Activated T-cell treated with anti-CD3 and anti-CD28 coated beads, Interleukin-2, amount 50 U/mL, for 72 hours (primary cell): ENCODE measurements around the gene IGF2BP3. TPM values are rescaled to one million over a fixed set of nuclear protein-coding genes. Genes with fewer than 3 reads are reported as not detected.
A peak's percentile ranks its signal among the peaks of the same experiment; 100 is the strongest.

Experiments used
- ATAC-seq, 2 donors: fragments of 150-1000 bp; cut with Tn5 transposase; replicated peaks in 1 of 2; 2 replicates each; pipeline ENCODE4 v1.10.0; 2021; ENCODE audit warnings: moderate library complexity in 2 of 2, mild to moderate bottlenecking in 1 of 2
- DNase-seq, 2 donors: peaks; one replicate each; pipeline ENCODE4 v3.0.0; 2021 to 2022; ENCODE audit warnings: mixed read lengths in 1 of 2
- H3K27ac Mint-ChIP-seq: one replicate; pipeline ENCODE4 v1.8.0; 2022; ENCODE audit warnings: mild to moderate bottlenecking, moderate library complexity, mixed read lengths
- H3K27me3 Mint-ChIP-seq: one replicate; pipeline ENCODE4 v1.8.0; 2022; ENCODE audit warnings: low read depth, mixed read lengths
- H3K36me3 Mint-ChIP-seq, 2 donors: one replicate each; pipeline ENCODE4 v1.8.0; 2022; ENCODE audit warnings: mixed read lengths in 2 of 2, mild to moderate bottlenecking in 1 of 2; ENCODE audit not compliant: insufficient read depth in 2 of 2
- H3K4me1 Mint-ChIP-seq: one replicate; pipeline ENCODE4 v1.8.0; 2022; ENCODE audit warnings: low read depth, mixed read lengths
- H3K4me3 Mint-ChIP-seq, 2 donors: one replicate each; pipeline ENCODE4 v1.8.0; 2022; ENCODE audit warnings: mild to moderate bottlenecking in 2 of 2, mixed read lengths in 2 of 2, moderate library complexity in 2 of 2
- H3K9me3 Mint-ChIP-seq, 2 donors: one replicate each; pipeline ENCODE4 v1.8.0; 2022; ENCODE audit warnings: mixed read lengths in 2 of 2
- total RNA-seq, 2 donors: library from RNA; stranded (reverse); gene quantifications; one replicate each; pipeline ENCODE4 v1.2.3, GENCODE V29; 2022

IGF2BP3 gene
- total RNA-seq, 2 donors from 2014 or later, result 2.0 to 2.6 TPM

DNA sequence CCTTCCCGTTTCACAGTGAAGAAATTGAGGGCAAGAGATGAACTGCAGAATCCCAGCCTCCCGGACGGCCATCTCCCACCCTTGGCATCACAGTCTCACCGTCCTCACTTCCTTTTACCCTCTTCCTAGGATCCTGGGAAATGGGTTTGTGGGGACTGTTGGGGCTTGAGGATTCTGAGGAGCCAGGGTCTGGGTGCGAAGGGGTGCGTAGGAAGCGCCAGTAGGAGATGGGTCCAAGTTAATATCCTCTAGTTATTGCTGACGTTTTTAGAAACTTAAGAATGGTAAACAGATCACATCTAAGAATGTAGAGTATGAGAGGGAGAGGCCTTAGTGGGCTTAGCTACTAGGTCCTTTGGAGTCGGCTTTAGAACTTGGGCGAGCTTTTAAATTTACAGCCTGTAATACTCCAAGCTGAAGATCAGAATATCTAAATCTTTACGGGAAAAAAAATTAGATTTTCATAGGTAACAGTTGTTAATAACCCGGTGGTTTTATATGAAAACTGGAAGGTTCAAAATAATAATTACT is 170.5 kb downstream of the IGF2BP3 start:
- H3K27ac Mint-ChIP-seq, result peak overlapping the region; percentile 72
- H3K27me3 Mint-ChIP-seq, result peaks cover 6% of the 10 kb centered on the region
- peaks cover 4 to 5% of the 10 kb centered on the region in 2 donors for H3K9me3 Mint-ChIP-seq
- peak overlapping the region; percentile 84 to 91 for H3K4me3 Mint-ChIP-seq
- peak in 1 of 2 donors; percentile 2 for ATAC-seq
- peaks cover 51% of the 10 kb centered on the region for H3K4me1 Mint-ChIP-seq
- peaks cover 18 to 19% of the 10 kb centered on the region in 2 donors for H3K36me3 Mint-ChIP-seq
- no peak for DNase-seq

DNA sequence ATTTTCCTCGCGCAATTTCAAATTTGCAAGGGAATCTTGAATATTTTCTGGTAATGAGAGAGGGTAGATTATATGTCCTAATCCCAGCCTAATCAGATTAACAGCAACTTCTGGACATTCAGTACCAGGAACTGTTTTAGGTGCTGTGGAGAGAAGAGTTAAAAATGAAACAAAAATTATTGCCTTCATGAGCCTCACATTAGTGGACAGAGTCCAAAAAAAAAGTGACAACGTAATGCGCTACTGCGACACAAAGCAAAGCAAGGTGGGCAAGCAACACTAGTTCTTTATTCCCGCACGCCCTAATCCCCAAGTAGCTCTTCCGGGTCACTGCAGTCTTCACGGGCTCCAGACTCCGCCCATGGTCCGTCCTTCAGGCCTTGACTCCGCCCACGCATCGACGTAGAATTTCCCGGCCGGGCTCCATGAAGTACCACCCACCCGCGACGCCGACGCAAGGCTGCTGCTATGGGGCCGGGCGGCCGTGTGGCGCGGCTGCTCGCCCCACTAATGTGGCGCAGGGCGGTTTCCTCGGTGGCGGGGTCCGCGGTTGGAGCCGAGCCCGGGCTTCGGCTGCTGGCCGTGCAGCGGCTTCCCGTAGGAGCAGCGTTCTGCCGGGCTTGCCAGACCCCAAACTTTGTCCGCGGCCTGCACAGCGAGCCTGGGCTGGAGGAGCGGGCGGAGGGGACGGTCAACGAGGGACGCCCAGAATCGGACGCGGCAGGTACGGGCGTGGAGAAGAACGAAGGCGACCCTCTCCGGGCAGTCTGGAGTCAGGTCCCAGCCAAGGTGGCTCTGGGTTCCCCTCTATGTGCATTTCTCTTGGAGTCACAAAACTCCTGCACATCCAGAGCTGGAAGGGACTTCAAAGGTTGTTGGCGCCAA is 171.2 kb downstream of the IGF2BP3 start, which contains the start of gene MALSU1:
Gene MALSU1, plus strand, starts transcription at position 455 of the 885 bp plus-strand sequence. Its CDS starts 14 bp downstream, at position 469.
- Mint-ChIP-seq H3K36me3 (peaks cover 16 to 19% of the 10 kb centered on the region in 2 donors), H3K4me1 (peaks cover 44% of the 10 kb centered on the region), H3K9me3 (peaks cover 4 to 5% of the 10 kb centered on the region in 2 donors), H3K27ac (peak within 1 kb of the TSS; percentile 72), H3K27me3 (peaks cover 6% of the 10 kb centered on the region), H3K4me3 (peak within 1 kb of the TSS; percentile 84 to 91)
- peak; percentile 98 for DNase-seq
- peak; percentile 99 to 100 for ATAC-seq

DNA sequence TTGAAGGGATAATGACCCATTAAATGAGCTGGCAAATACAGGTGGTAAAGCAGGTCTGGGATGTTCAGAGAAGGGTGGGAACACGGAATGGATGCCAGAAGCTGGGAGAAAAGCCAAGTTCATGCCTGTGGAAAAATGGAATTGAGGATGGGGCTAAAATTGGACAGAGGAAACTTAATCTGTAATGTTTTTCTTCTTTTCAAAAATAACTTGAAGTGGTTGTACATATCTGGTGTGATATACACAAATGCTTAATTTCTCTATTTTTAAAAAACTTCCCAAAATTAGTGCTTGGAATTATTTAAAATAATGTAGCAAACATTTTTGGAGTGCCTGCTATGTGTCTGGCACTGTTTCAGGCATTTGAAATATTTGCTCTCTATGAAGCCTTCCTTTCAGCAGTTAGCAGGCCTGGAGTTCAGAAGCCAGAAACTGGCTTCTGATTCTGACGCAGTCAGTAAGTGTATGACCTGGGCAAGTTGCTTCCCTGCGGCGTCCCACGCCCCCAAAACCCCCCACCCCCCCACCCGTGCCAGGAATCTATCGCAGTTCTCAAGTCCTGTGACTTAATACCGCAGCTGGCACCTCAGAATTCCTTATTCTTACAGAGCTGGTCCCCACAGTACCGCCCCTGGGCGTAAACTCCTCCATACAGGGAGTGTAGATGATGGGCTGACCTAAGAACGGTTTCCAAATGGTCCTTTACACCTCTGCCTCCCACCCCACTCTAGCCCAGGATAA is 172.0 kb downstream of the IGF2BP3 start:
- H3K9me3 Mint-ChIP-seq, result peaks cover 4 to 5% of the 10 kb centered on the region in 2 donors
- ATAC-seq, result no peak
- peaks cover 6% of the 10 kb centered on the region for H3K27me3 Mint-ChIP-seq

DNA sequence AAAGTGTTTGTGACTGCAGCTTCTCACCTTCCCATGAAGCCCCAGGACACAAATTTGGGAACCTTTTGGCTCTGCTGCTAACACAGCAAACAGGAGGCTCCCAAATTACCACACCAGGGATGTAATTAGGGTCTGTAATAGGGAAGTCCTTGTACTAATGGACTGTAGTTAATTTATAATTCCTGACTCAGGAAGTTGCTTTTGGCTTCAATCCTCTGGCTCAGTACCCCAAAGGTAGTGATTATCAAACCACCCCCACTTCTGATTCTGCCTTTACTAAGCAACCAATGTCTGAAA is 174.9 kb downstream of the IGF2BP3 start:
- Mint-ChIP-seq H3K4me3 (no peak overlapping the region), H3K9me3 (peaks cover 4 to 5% of the 10 kb centered on the region in 2 donors), H3K27me3 (peaks cover 6% of the 10 kb centered on the region), H3K4me1 (peaks cover 15% of the 10 kb centered on the region), H3K27ac (no peak overlapping the region), H3K36me3 (peaks cover 3 to 10% of the 10 kb centered on the region in 2 donors)
- ATAC-seq (no peak), DNase-seq (no peak)

More for the DNA sequence above, 172.0 kb downstream of the IGF2BP3 start:
- Mint-ChIP-seq H3K4me1 (peaks cover 41% of the 10 kb centered on the region), H3K36me3 (peaks cover 16 to 19% of the 10 kb centered on the region in 2 donors), H3K4me3 (peak overlapping the region; percentile 84 to 91), H3K27ac (peak overlapping the region; percentile 72)
- no peak for DNase-seq

DNA sequence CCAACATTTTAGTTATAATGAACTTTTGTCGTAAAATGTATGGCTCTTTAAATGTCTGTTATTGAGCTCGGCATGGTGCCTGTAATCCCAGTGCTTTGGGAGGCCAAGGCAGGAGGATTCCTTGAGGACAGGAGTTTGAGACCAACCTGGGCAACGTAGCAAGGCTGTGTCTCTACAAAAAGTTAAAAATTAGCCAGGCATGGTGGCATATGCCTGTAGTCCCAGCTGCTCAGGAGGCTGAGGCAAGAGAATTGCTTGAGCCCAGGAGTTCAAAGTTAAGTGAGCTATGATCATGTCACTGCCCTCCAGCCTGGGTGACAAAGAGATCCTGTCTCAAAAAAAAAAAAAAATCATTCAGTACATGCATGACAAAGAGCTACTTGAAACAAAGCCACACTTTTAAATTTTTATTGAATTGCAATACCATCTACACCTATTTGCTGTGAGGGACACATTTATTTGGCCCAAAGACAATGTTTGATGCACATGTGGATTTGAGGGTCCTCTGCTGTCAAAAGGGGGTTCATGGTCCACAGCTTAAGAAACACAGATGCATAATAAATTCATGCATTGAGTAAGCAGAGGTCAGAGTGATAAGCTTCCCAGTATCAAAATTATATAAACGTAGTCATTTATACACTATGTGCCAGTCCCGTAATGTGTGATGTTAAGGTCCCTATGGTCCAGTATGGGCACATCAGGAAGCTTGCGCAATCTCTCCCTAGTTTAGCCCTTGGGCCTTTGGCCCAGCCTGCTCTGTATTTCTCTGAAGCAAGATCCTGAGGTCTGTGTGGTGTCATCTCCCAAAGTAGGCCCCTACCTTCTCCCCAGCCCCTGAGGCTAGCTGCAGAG is 175.5 kb downstream of the IGF2BP3 start:
- ATAC-seq (no peak), DNase-seq (no peak)
- Mint-ChIP-seq H3K9me3 (peaks cover 4 to 5% of the 10 kb centered on the region in 2 donors), H3K4me1 (peaks cover 13% of the 10 kb centered on the region), H3K36me3 (peaks cover 3 to 10% of the 10 kb centered on the region in 2 donors), H3K4me3 (no peak overlapping the region), H3K27ac (no peak overlapping the region), H3K27me3 (peaks cover 6% of the 10 kb centered on the region)

DNA sequence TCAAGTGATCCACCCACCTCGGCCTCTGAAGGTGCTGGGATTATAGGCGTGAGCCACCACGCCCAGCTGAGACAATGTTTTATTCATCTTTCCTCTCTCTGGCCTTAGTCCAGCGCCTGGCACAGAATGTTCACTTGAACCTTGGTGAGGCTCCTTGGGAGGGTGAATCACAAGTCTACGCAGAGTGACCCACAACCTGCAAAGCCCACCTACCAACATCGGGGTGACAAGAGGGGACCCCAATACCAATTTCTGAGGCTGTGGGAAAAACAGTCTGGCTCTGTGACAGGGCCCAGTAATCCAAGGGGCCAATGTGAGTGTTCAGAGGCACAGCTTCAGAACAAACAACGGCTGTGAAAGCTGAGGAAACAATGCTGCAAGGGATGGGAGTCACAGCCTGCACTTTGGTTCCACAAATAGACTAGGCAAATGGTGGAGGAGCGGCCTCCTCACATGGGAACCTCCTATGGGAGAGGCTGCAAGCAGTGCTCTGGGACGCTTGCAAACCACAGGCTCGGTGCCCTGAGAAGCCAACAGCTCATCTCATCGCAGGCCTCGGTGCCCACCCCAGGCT is 176.7 kb downstream of the IGF2BP3 start:
- DNase-seq (no peak), ATAC-seq (no peak)
- Mint-ChIP-seq H3K27ac (no peak overlapping the region), H3K36me3 (peaks cover 3 to 6% of the 10 kb centered on the region in 2 donors), H3K4me3 (no peak overlapping the region), H3K9me3 (peaks cover 4 to 5% of the 10 kb centered on the region in 2 donors), H3K27me3 (peaks cover 6% of the 10 kb centered on the region), H3K4me1 (peaks cover 6% of the 10 kb centered on the region)

DNA sequence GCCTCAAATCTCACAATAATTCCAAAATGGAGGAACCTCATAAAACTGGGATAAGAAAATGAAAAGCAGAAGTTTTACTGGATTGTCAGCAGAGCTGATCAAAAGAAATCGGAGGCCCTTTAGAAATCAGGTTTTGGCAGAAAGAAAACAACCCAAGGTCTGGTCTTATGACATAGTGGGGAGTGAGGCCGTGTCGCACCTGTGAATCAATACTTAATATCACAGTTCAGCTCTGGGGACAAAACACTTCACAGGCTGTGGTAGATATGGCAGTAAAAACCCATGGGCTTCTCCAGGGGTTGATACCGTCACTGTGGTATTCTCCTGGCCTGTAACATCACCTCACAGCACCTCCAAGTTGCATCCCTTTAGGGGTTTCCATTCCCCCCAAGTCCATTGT is 177.7 kb downstream of the IGF2BP3 start:
- ATAC-seq (no peak), DNase-seq (no peak)
- Mint-ChIP-seq H3K36me3 (peaks cover 1 to 2% of the 10 kb centered on the region in 2 donors), H3K4me3 (no peak overlapping the region), H3K9me3 (no peaks in the 10 kb centered on the region), H3K27ac (no peak overlapping the region), H3K27me3 (peaks cover 6% of the 10 kb centered on the region), H3K4me1 (peaks cover 8% of the 10 kb centered on the region)

DNA sequence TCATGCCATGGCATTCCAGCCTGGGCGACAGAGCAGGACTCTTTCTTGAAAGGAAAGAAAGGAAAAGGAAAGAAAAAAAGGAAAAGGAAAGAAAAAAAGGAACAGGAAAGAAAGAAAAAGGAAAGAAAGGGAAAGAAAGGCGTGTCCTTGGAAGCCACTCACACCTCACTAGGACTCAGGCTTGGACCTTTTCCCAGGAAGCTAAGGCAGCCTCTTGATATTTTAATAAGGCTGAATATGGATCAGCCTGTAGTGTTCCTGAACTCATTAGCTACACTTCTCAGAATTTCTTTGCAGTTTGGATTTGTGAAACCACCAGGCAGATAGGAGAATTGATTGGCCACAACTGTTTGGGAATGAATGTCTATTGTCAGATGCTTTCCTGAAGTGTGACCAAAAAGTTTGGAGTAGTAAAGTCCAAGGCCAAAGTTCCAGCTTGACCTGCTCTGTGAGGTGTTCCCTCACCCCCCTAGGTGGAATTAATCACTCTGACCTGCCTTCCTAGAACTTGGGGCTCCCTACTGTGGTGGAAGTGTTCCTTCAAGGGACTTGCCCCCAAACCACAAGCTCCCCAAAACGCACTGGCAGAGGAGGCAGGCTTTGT is 178.2 kb downstream of the IGF2BP3 start:
- no peak overlapping the region for H3K27ac Mint-ChIP-seq
- peaks cover 0 to 2% of the 10 kb centered on the region in 2 donors for H3K36me3 Mint-ChIP-seq
- H3K4me3 Mint-ChIP-seq, result no peak overlapping the region
- H3K27me3 Mint-ChIP-seq, result peaks cover 6% of the 10 kb centered on the region
- DNase-seq (no peak), ATAC-seq (no peak)
- H3K4me1 Mint-ChIP-seq, result peaks cover 12% of the 10 kb centered on the region
- H3K9me3 Mint-ChIP-seq, result no peaks in the 10 kb centered on the region

DNA sequence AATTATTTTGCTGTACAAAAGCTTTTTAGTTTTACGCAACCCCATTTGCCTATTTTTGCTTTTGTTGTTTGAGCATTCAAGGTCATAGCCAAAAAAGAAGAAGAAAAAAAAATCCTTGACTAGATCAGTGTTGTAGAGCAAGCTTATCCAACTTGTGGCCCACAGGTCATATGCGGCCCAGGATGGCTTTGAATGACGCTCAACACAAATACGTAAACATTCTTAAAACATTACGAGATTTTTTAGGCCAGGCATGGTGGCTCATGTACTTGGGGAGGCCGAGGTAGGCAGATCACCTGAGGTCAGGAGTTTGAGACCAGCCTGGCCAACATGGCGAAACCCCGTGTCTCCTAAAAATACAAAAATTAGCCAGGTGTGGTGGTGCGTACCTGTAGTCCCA is 179.3 kb downstream of the IGF2BP3 start:
- Mint-ChIP-seq H3K36me3 (no peaks in the 10 kb centered on the region), H3K9me3 (no peaks in the 10 kb centered on the region), H3K4me3 (no peak overlapping the region), H3K4me1 (peaks cover 12% of the 10 kb centered on the region), H3K27ac (no peak overlapping the region), H3K27me3 (peaks cover 2% of the 10 kb centered on the region)
- no peak for ATAC-seq
- no peak for DNase-seq

DNA sequence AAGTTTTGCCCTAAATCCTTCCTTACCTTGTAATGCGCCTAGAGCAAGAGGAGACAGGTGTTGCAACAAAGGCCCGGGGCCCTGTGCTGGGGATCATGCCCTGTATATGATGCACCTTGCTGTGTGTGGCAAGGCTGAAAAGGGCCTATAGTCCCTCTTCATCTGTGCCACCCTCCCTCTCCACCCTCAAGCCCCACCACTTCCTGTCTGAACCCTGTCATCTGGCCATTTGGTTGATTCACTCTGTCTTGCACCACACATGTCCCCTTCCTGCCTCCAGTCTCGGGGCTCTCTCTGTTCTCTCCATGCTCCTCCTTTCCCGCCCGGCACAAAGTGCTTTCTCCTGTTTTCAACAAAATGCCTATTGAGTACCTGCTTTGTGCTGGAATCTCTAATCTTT is 182.7 kb downstream of the IGF2BP3 start:
- no peaks in the 10 kb centered on the region for H3K9me3 Mint-ChIP-seq
- no peak overlapping the region for H3K4me3 Mint-ChIP-seq
- DNase-seq (peak; percentile 44 to 45), ATAC-seq (peak; percentile 89 to 95)
- H3K4me1 Mint-ChIP-seq, result peaks cover 12% of the 10 kb centered on the region
- peak overlapping the region; percentile 47 for H3K27ac Mint-ChIP-seq
- H3K36me3 Mint-ChIP-seq, result no peaks in the 10 kb centered on the region
- no peaks in the 10 kb centered on the region for H3K27me3 Mint-ChIP-seq

DNA sequence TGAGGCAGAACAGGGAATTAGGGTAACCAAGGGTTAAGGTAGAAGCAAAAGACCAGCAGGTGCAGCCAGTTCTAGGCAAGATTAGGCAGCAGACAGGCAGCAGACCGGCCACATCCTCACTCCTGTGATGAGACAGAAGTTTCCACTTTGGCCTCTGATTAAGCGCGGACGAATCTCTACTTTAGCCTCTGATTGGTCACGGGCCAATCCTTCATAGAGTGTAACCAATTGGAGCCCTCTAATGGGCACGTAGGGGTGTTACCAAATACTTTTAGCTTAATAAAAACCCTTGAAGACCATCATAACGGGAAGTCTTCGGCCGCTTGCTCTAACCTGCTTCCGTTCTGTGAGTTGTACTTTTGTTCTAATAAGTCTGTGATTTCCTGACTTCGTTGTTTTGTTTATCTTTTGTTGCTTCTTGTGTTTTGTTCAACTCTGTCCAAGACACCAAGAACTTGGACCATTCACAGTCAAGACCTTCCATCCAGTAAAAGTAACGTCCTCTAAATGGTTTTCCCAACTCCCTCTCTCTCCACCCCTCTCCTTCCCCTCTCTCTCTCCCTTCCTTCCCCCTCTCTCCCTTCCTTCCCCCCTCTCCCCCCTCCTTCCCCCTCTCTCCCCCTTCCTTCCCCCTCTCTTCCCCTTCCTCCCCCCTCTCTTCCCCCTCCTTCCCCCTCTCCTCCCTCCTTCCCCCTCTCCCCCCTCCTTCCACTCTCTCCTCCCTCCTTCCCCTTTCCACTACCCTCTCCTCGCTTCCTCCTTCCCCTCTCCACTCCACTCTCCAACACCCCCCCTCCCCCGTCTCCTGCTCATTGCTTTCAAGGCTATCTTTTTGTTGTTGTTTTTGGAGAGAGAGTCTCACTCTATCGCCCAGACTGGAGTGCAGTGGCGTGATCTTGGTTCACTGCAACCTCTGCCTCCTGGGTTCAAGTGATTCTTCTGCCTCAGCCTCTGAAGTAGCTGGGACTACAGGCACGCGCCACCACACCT is 184.3 kb downstream of the IGF2BP3 start:
- no peaks in the 10 kb centered on the region for H3K9me3 Mint-ChIP-seq
- H3K4me1 Mint-ChIP-seq, result peaks cover 12% of the 10 kb centered on the region
- H3K4me3 Mint-ChIP-seq, result no peak overlapping the region
- ATAC-seq (no peak), DNase-seq (no peak)
- no peak overlapping the region for H3K27ac Mint-ChIP-seq
- H3K27me3 Mint-ChIP-seq, result no peaks in the 10 kb centered on the region
- no peaks in the 10 kb centered on the region for H3K36me3 Mint-ChIP-seq
